ENCODE measurements around the gene KRT78. TPM values are rescaled to one million over a fixed set of nuclear protein-coding genes. Genes with fewer than 3 reads are reported as not detected.

KRT78 gene
- total and polyA plus RNA-seq, 2 of the 13 experiments (the other 11 are each of a cell fraction or from before 2014, with no cell fraction given) = not detected

DNA sequence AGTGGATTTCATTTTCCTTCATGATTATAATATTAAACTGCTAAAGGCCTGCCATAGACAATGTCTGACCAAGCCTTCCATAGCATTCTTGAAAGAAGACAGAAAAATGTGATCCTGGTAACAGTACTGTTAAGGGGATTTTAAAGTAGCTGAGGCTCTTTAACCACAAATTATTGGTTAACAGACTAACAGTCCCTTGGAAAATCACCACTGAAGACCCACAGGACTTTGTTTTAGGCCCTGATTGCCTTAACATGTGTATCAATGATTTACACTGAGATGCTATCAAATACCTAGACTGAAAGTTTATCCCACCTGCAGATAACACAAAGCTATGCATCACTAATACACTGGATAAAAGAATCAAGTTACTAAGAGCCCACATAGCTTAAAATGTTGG, 20.6 kb downstream of the KRT78 start:
- ChIA-PET CTCF (ENCODE audit: low intra/inter-chr PET ratio, low total read pairs) (no interaction called here), POLR2A (no interaction called here)
- TF ChIP-seq JUN (CRISPR knock-in tag; IDR thresholded peaks at IDR 0.05) (no peak), ZNF75D (CRISPR knock-in tag; IDR thresholded peaks at IDR 0.05; ENCODE audit: borderline replicate concordance) (no peak), MEIS2 (CRISPR knock-in tag; IDR thresholded peaks at IDR 0.05) (no peak), ZNF432 (CRISPR knock-in tag; IDR thresholded peaks at IDR 0.05; ENCODE audit: borderline replicate concordance) (no peak), ZSCAN5A (CRISPR knock-in tag; IDR thresholded peaks at IDR 0.05; ENCODE audit: borderline replicate concordance) (no peak), ZFP41 (CRISPR knock-in tag; IDR thresholded peaks at IDR 0.05; ENCODE audit: borderline replicate concordance) (no peak), ZNF720 (CRISPR knock-in tag; IDR thresholded peaks at IDR 0.05) (no peak)
- TF ChIP-seq, protein P1, sequence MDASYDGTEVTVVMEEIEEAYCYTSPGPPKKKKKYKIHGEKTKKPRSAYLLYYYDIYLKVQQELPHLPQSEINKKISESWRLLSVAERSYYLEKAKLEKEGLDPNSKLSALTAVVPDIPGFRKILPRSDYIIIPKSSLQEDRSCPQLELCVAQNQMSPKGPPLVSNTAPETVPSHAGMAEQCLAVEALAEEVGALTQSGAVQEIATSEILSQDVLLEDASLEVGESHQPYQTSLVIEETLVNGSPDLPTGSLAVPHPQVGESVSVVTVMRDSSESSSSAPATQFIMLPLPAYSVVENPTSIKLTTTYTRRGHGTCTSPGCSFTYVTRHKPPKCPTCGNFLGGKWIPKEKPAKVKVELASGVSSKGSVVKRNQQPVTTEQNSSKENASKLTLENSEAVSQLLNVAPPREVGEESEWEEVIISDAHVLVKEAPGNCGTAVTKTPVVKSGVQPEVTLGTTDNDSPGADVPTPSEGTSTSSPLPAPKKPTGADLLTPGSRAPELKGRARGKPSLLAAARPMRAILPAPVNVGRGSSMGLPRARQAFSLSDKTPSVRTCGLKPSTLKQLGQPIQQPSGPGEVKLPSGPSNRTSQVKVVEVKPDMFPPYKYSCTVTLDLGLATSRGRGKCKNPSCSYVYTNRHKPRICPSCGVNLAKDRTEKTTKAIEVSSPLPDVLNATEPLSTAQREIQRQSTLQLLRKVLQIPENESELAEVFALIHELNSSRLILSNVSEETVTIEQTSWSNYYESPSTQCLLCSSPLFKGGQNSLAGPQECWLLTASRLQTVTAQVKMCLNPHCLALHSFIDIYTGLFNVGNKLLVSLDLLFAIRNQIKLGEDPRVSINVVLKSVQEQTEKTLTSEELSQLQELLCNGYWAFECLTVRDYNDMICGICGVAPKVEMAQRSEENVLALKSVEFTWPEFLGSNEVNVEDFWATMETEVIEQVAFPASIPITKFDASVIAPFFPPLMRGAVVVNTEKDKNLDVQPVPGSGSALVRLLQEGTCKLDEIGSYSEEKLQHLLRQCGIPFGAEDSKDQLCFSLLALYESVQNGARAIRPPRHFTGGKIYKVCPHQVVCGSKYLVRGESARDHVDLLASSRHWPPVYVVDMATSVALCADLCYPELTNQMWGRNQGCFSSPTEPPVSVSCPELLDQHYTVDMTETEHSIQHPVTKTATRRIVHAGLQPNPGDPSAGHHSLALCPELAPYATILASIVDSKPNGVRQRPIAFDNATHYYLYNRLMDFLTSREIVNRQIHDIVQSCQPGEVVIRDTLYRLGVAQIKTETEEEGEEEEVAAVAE (CRISPR knock-in tag; IDR thresholded peaks at IDR 0.05; ENCODE audit: borderline replicate concordance) = no peak
- TF ChIP-seq, protein P2, sequence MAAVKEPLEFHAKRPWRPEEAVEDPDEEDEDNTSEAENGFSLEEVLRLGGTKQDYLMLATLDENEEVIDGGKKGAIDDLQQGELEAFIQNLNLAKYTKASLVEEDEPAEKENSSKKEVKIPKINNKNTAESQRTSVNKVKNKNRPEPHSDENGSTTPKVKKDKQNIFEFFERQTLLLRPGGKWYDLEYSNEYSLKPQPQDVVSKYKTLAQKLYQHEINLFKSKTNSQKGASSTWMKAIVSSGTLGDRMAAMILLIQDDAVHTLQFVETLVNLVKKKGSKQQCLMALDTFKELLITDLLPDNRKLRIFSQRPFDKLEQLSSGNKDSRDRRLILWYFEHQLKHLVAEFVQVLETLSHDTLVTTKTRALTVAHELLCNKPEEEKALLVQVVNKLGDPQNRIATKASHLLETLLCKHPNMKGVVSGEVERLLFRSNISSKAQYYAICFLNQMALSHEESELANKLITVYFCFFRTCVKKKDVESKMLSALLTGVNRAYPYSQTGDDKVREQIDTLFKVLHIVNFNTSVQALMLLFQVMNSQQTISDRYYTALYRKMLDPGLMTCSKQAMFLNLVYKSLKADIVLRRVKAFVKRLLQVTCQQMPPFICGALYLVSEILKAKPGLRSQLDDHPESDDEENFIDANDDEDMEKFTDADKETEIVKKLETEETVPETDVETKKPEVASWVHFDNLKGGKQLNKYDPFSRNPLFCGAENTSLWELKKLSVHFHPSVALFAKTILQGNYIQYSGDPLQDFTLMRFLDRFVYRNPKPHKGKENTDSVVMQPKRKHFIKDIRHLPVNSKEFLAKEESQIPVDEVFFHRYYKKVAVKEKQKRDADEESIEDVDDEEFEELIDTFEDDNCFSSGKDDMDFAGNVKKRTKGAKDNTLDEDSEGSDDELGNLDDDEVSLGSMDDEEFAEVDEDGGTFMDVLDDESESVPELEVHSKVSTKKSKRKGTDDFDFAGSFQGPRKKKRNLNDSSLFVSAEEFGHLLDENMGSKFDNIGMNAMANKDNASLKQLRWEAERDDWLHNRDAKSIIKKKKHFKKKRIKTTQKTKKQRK (IDR thresholded peaks at IDR 0.05; ENCODE audit: low read length) = no peak
- in situ Hi-C loops (cut with HindIII; ENCODE audit: extremely low pct_ligation_motif_present, low pct_unique_long_range_greater_than_20kb) (no loop called here), intact Hi-C loops (cut with micrococcal nuclease; ENCODE audit: unreplicated experiment) (no loop called here)
- Histone ChIP-seq H3K79me2 (ENCODE audit: insufficient read depth, low read length) (no peaks in the 10 kb centered on the region), H3K4me1 (ENCODE audit: insufficient read depth, low read length) (peaks cover 9% of the 10 kb centered on the region), H2AFZ (ENCODE audit: low read length) (no peak overlapping the region), H3K27me3 (ENCODE audit: control insufficient read depth in 1 of 2, insufficient read depth in 2 of 2, low read length in 2 of 2) (peaks cover under 1 to 11% of the 10 kb centered on the region in 2 experiments; a peak in 3 of 5 replicates), H3K4me3 (replicated peaks in 1 of 3; ENCODE audit: insufficient read depth in 1 of 3, low read depth in 2 of 3, low read length in 3 of 3) (no peak overlapping the region), H3K4me2 (ENCODE audit: low read depth, low read length) (no peak overlapping the region), H3K9me3 (ENCODE audit: low read length) (no peaks in the 10 kb centered on the region), H3K36me3 (replicated peaks in 1 of 2; ENCODE audit: control insufficient read depth in 1 of 2, insufficient read depth in 2 of 2, low read length in 2 of 2) (no peaks in the 10 kb centered on the region), H3K27ac (ENCODE audit: extremely low read length, insufficient read depth, low read length) (no peak overlapping the region), H4K20me1 (ENCODE audit: insufficient read depth, low read length) (no peaks in the 10 kb centered on the region), H3K9ac (ENCODE audit: insufficient read depth, low read depth, low read length) (no peak overlapping the region)
- ATAC-seq (no peak), FAIRE-seq (no peak), DNase-seq (ENCODE audit: low spot score) (no peak)
- no TSS peak for BruUV-seq (replicated peaks)
